Stimulated activated CD4-positive, alpha-beta T cell treated with anti-CD3 and anti-CD28 coated beads, Interleukin-1b, Interleukin-23, amount 100 ng/mL, for 24 hours (primary cell): Measurements from ENCODE around the gene BLOC1S1.

Source experiments
- DNase-seq, 4 experiments: peaks; one replicate each; pipeline ENCODE4 v3.0.0-alpha.2; 2020; ENCODE audit warnings: low read depth in 4 of 4, low spot score in 1 of 4

The BLOC1S1 gene

GRCh38 chr12:55694188-55694515 is 21.7 kb upstream of the BLOC1S1 start:
- no peak for DNase-seq

- no peak for DNase-seq
These were observed 21.2 kb upstream of the BLOC1S1 start for GRCh38 chr12:55694651-55695050.

- no peak for DNase-seq
These were observed 20.5 kb upstream of the BLOC1S1 start for GRCh38 chr12:55695349-55695748.

GRCh38 chr12:55696141-55696540 is 19.7 kb upstream of the BLOC1S1 start:
- no peak for DNase-seq

GRCh38 chr12:55696796-55697462 is 18.9 kb upstream of the BLOC1S1 start:
- DNase-seq, result no peak

- no peak for DNase-seq
These were observed 18.2 kb upstream of the BLOC1S1 start for GRCh38 chr12:55697686-55698085.

- no peak for DNase-seq
These were observed 17.4 kb upstream of the BLOC1S1 start for GRCh38 chr12:55698241-55698955.

- DNase-seq, result no peak
These were observed 16.9 kb upstream of the BLOC1S1 start for GRCh38 chr12:55698965-55699364.

- DNase-seq, result no peak
These were observed 16.3 kb upstream of the BLOC1S1 start for GRCh38 chr12:55699471-55700055.

- DNase-seq, result no peak
These were observed 15.4 kb upstream of the BLOC1S1 start for GRCh38 chr12:55700255-55701018.

GRCh38 chr12:55702861-55703260 is 13.0 kb upstream of the BLOC1S1 start:
- DNase-seq, result no peak

- DNase-seq, result no peak
These were observed 12.6 kb upstream of the BLOC1S1 start for GRCh38 chr12:55703288-55703687.

- DNase-seq, result no peak
These were observed 11.7 kb upstream of the BLOC1S1 start for GRCh38 chr12:55703901-55704761.

GRCh38 chr12:55704824-55705718 is 10.8 kb upstream of the BLOC1S1 start:
- no peak for DNase-seq

GRCh38 chr12:55705782-55706402 is 10.0 kb upstream of the BLOC1S1 start:
- no peak for DNase-seq

- DNase-seq, result no peak
These were observed 9.2 kb upstream of the BLOC1S1 start for GRCh38 chr12:55706568-55707218.

- no peak for DNase-seq
These were observed 8.6 kb upstream of the BLOC1S1 start for GRCh38 chr12:55707219-55707671.

- DNase-seq, result peak in 3 of 4 experiments; percentile 44 to 62 (median 48)
These were observed 7.8 kb upstream of the BLOC1S1 start, which contains the start of gene ITGA7 for GRCh38 chr12:55707841-55708694. ITGA7 (minus strand) TSS chr12:55707904; CDS start chr12:55707682, 222 bp downstream.
